Parathyroid adenoma (tissue), 2 donors: ENCODE data around the gene HS6ST3.

Source experiments
- H2AFZ ChIP-seq: fragments of 300-600 bp; sonication (generic); one replicate; pipeline ENCODE4 v1.7.0; 2017; ENCODE audit warnings: antibody characterized with exemption, mild to moderate bottlenecking
- H3K27ac ChIP-seq: fragments of 300-600 bp; sonication (generic); one replicate; pipeline ENCODE4 v1.7.0; 2017
- H3K27me3 ChIP-seq: fragments of 300-600 bp; sonication (generic); one replicate; pipeline ENCODE4 v1.7.0; 2017; ENCODE audit warnings: low read length; ENCODE audit not compliant: control insufficient read depth, insufficient read depth
- H3K36me3 ChIP-seq: fragments of 300-600 bp; sonication (generic); one replicate; pipeline ENCODE4 v1.7.0; 2017; ENCODE audit warnings: low read length; ENCODE audit not compliant: control insufficient read depth, insufficient read depth
- H3K4me1 ChIP-seq: fragments of 300-600 bp; sonication (generic); one replicate; pipeline ENCODE4 v1.7.0; 2017; ENCODE audit warnings: control low read depth
- H3K4me2 ChIP-seq: fragments of 300-600 bp; sonication (generic); one replicate; pipeline ENCODE4 v1.7.0; 2017; ENCODE audit warnings: low read length
- H3K4me3 ChIP-seq: fragments of 300-600 bp; sonication (generic); one replicate; pipeline ENCODE4 v1.7.0; 2017; ENCODE audit warnings: low read depth, low read length
- H3K79me2 ChIP-seq: fragments of 300-600 bp; sonication (generic); one replicate; pipeline ENCODE4 v1.7.0; 2017; ENCODE audit warnings: control low read depth
- H3K9ac ChIP-seq: fragments of 300-600 bp; sonication (generic); one replicate; pipeline ENCODE4 v1.7.0; 2017; ENCODE audit warnings: mild to moderate bottlenecking
- H3K9me3 ChIP-seq: fragments of 300-600 bp; sonication (generic); one replicate; pipeline ENCODE4 v1.7.0; 2017; ENCODE audit warnings: low read length; ENCODE audit not compliant: control insufficient read depth
- CTCF ChIP-seq: fragments of 300-600 bp; sonication (generic); IDR thresholded peaks from one replicate; pipeline ENCODE4 v1.7.0; 2017; ENCODE audit warnings: antibody characterized with exemption, mild to moderate bottlenecking
- donor health status: primary hyperparathyroidism.

Gene HS6ST3

GRCh38 chr13:96052656-96053002 is 37.3 kb upstream of the HS6ST3 start:
- Histone ChIP-seq H3K27ac (peak overlapping the region; percentile 74), H3K36me3 (no peaks in the 10 kb centered on the region), H3K27me3 (no peaks in the 10 kb centered on the region)

GRCh38 chr13:96053003-96053703 is 36.8 kb upstream of the HS6ST3 start, which contains the start of gene UGGT2:
TSS of gene UGGT2 (minus strand) at chr13:96053401. CDS start at chr13:96053312, 89 bp downstream.
- H3K4me2 ChIP-seq = peak within 1 kb of the TSS; percentile 93
- H3K4me1 ChIP-seq = no peaks in the 10 kb centered on the region
- TF ChIP-seq CTCF = no peak
- peak within 1 kb of the TSS; percentile 97 for H2AFZ ChIP-seq
- no peaks in the 10 kb centered on the region for H3K27me3 ChIP-seq
- peak within 1 kb of the TSS; percentile 74 for H3K27ac ChIP-seq
- H3K36me3 ChIP-seq = no peaks in the 10 kb centered on the region
- H3K4me3 ChIP-seq = peak within 1 kb of the TSS; percentile 92
- no peaks in the 10 kb centered on the region for H3K9me3 ChIP-seq
- H3K9ac ChIP-seq = peak within 1 kb of the TSS; percentile 37
- H3K79me2 ChIP-seq = peaks cover 4% of the 10 kb centered on the region

More at GRCh38 chr13:96052656-96053002, 37.3 kb upstream of the HS6ST3 start:
- peak overlapping the region; percentile 92 for H3K4me3 ChIP-seq
- peak overlapping the region; percentile 93 for H3K4me2 ChIP-seq
- no peak for TF ChIP-seq CTCF
- no peaks in the 10 kb centered on the region for H3K4me1 ChIP-seq
- H3K9me3 ChIP-seq = no peaks in the 10 kb centered on the region
- H2AFZ ChIP-seq = peak overlapping the region; percentile 97
- peaks cover 4% of the 10 kb centered on the region for H3K79me2 ChIP-seq
- no peak overlapping the region for H3K9ac ChIP-seq

- H3K9me3 ChIP-seq = no peaks in the 10 kb centered on the region
- no peak overlapping the region for H3K4me3 ChIP-seq
- H3K36me3 ChIP-seq = no peaks in the 10 kb centered on the region
- H3K27ac ChIP-seq = no peak overlapping the region
- no peak overlapping the region for H3K9ac ChIP-seq
- TF ChIP-seq CTCF = no peak
- no peak overlapping the region for H2AFZ ChIP-seq
- H3K79me2 ChIP-seq = no peaks in the 10 kb centered on the region
- H3K4me2 ChIP-seq = no peak overlapping the region
- no peaks in the 10 kb centered on the region for H3K27me3 ChIP-seq
- H3K4me1 ChIP-seq = no peaks in the 10 kb centered on the region
Observed at GRCh38 chr13:96065849-96066248, 24.1 kb upstream of the HS6ST3 start.

GRCh38 chr13:96068729-96069128 is 21.2 kb upstream of the HS6ST3 start:
- H3K9me3 ChIP-seq = no peaks in the 10 kb centered on the region
- no peak overlapping the region for H2AFZ ChIP-seq
- H3K27me3 ChIP-seq = no peaks in the 10 kb centered on the region
- H3K79me2 ChIP-seq = no peaks in the 10 kb centered on the region
- no peaks in the 10 kb centered on the region for H3K36me3 ChIP-seq
- TF ChIP-seq CTCF = no peak
- no peak overlapping the region for H3K27ac ChIP-seq
- H3K4me3 ChIP-seq = no peak overlapping the region
- no peak overlapping the region for H3K9ac ChIP-seq
- H3K4me2 ChIP-seq = no peak overlapping the region
- H3K4me1 ChIP-seq = no peaks in the 10 kb centered on the region

GRCh38 chr13:96071504-96071903 is 18.4 kb upstream of the HS6ST3 start:
- Histone ChIP-seq H3K36me3 (no peaks in the 10 kb centered on the region), H3K27me3 (no peaks in the 10 kb centered on the region), H3K4me3 (no peak overlapping the region), H3K4me2 (no peak overlapping the region), H3K4me1 (no peaks in the 10 kb centered on the region), H3K79me2 (no peaks in the 10 kb centered on the region), H2AFZ (no peak overlapping the region), H3K27ac (no peak overlapping the region), H3K9me3 (no peaks in the 10 kb centered on the region), H3K9ac (no peak overlapping the region)
- TF ChIP-seq CTCF = no peak
